D721Med (cell line): ENCODE measurements around the gene SLC6A17.

Experiments
- DNase-seq: peaks from one replicate; pipeline ENCODE4 v3.0.0; 2011; ENCODE audit warnings: low spot score; ENCODE audit not compliant: insufficient read length
- FAIRE-seq: peaks from 2 replicates; lab custom pipeline; 2011; peaks lifted over from hg19 to GRCh38; lab: Jason Lieb, UNC
- TF ChIP-seq, protein P1 (sequence below): IDR thresholded peaks from 2 replicates; pipeline ENCODE4 v1.5.1; 2012; ENCODE audit warnings: mild to moderate bottlenecking, control low read depth; ENCODE audit not compliant: insufficient read depth; ENCODE audit errors: missing control alignments

SLC6A17 gene

DNA sequence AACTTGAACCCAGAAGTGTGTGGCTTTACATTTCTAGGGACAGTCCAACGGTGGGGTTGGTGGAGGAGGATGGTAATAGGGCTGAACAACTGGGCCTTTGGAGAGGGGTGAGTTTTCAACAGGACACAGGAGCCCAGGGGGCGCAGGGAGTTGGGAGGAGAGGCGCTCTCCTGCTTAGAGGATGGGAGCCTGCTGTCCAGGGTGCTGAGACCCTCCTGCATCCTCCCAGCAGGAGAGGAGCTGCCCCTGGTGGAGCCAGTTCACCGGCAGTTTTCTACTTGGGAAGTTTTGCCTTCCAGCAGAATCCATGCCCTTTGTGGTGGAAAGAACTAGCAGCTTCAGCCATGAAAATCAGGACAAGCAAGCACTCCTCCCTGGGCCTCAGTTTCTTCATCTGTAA, 68.4 kb downstream of the SLC6A17 start:
- TF ChIP-seq, protein P1, sequence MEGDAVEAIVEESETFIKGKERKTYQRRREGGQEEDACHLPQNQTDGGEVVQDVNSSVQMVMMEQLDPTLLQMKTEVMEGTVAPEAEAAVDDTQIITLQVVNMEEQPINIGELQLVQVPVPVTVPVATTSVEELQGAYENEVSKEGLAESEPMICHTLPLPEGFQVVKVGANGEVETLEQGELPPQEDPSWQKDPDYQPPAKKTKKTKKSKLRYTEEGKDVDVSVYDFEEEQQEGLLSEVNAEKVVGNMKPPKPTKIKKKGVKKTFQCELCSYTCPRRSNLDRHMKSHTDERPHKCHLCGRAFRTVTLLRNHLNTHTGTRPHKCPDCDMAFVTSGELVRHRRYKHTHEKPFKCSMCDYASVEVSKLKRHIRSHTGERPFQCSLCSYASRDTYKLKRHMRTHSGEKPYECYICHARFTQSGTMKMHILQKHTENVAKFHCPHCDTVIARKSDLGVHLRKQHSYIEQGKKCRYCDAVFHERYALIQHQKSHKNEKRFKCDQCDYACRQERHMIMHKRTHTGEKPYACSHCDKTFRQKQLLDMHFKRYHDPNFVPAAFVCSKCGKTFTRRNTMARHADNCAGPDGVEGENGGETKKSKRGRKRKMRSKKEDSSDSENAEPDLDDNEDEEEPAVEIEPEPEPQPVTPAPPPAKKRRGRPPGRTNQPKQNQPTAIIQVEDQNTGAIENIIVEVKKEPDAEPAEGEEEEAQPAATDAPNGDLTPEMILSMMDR, result no peak
- DNase-seq (no peak), FAIRE-seq (no peak)

DNA sequence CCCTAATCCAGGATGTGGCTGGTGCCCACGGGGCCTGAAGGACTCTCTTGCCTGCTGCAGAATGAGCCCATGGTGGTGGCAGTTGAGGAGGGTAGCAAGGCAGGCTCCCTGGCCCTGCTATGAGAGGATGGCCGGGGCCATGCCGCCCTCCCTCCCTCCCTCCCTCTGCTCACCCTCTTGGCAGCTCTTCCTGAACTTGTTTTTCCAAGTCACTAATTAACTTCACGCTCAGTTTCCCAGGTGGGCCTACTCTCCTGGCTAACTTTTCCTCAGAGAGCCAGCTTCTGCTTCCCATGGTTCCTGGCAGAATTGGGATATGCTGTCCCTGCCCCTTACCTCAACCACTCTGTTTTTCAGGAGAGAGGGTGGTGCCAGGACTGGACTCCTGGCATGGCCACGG, 70.0 kb downstream of the SLC6A17 start:
- TF ChIP-seq, protein P1, result no peak
- FAIRE-seq, result no peak

DNA sequence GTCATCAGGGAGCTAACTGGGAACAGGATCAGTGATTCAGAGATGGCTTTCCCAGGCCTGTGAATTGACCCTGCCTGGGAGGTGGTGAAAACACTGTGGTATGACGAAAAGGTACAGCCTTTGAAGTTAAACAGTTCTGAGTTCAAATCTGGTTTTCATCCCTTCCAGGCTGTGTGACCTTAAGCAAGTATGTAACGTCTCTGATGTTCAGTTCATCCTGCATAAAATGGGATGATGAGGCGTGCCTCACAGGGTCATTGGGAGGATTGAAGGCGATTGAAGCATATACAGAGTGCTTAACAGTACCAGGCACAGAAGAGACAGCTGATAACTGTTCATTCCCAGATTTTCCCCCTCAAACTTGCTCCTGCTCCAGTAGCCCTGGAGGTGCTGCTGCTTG, 70.8 kb downstream of the SLC6A17 start:
- DNase-seq, result no peak
- no peak for FAIRE-seq
- TF ChIP-seq, protein P1, result no peak

More for the DNA sequence above, 70.0 kb downstream of the SLC6A17 start:
- no peak for DNase-seq

DNA sequence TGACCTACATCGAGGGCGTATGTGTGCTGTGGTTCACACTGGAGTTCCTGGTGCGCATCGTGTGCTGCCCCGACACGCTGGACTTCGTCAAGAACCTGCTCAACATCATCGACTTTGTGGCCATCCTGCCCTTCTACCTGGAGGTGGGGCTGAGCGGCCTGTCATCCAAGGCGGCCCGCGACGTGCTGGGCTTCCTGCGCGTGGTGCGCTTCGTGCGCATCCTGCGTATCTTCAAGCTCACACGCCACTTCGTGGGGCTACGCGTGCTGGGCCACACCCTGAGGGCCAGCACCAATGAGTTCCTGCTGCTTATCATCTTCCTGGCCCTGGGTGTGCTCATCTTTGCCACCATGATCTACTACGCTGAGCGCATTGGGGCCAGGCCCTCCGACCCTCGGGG, 72.8 kb downstream of the SLC6A17 start:
- DNase-seq (no peak), FAIRE-seq (no peak)
- TF ChIP-seq, protein P1, result no peak

GRCh38 chr1:110223581-110223980, 73.3 kb downstream of the SLC6A17 start:
- TF ChIP-seq, protein P1, result no peak
- FAIRE-seq (no peak), DNase-seq (no peak)

DNA sequence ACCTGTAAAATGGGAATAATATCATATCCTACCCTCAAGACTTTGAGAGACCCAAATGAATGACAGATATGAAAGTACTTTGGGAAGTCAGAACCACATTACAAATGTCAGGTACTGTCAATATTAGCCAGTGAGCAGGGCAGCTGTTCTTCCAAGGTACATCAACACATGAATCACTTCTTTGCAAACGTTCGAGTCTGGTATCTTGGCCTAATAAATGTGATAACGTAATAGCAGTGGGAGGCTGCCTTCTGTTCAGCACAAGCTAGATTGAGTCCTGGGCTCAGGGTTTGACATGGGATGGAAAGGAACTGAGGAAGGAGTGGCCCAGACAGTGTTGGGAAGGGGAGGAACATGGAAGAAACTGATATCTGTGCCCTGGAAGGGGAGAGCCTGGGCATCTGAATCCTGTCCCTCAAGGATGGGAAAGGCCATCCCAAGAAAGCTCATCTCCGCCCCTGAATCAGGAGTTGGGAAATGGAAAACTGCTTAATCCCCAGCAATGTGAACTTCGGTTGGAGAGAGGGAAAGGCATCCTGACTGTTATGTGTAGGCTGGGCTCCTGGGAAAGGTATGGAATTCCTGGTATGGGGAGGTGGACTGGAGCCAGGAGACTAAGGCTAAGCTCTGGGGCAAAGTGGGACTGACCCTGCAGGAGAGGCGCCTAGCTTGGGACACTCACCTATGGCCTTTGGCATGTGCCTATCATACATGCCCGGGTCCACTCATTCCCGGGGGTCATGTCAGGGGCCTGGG, 74.1 kb downstream of the SLC6A17 start:
- no peak for FAIRE-seq
- TF ChIP-seq, protein P1, result no peak

GRCh38 chr1:110225212-110225611, 74.9 kb downstream of the SLC6A17 start:
- FAIRE-seq, result no peak
- TF ChIP-seq, protein P1, result no peak
- DNase-seq, result no peak

More for the DNA sequence above, 74.1 kb downstream of the SLC6A17 start:
- no peak for DNase-seq
